HepG2 (cell line): ENCODE results near the gene PDE4C. TPM values are rescaled to one million over a fixed set of nuclear protein-coding genes. Genes with fewer than 3 reads are reported as not detected.

Experiments
- BRD4 ChIP-seq: sonication (generic); formaldehyde crosslinking; IDR thresholded peaks from 2 replicates; pipeline ENCODE4 v1.4.0; 2020; ENCODE audit warnings: missing genetic modification reagents
- GZF1 ChIP-seq: sonication (generic); formaldehyde crosslinking; IDR thresholded peaks from 2 replicates; pipeline ENCODE4 v1.5.1; 2020; ENCODE audit warnings: mild to moderate bottlenecking, missing genetic modification reagents
- HNRNPL ChIP-seq: fragments of 200-400 bp; formaldehyde crosslinking; IDR thresholded peaks from 2 replicates; pipeline ENCODE4 v1.6.1; 2017; ENCODE audit warnings: mild to moderate bottlenecking, low read depth, low read length
- MIXL1 ChIP-seq: IDR thresholded peaks from 2 replicates; pipeline ENCODE4 v1.6.1; 2016
- NFYC ChIP-seq: IDR thresholded peaks from 2 replicates; pipeline ENCODE4 v1.6.1; 2016; ENCODE audit warnings: missing genetic modification reagents, missing compliant biosample characterization
- NR2F1 ChIP-seq, 2 experiments: fragments of 450-650 bp in 1 of 2; formaldehyde crosslinking in 1 of 2; IDR thresholded peaks; 2 replicates each; pipeline versions ENCODE4 v1.5.0 to v1.6.1; 2016 to 2020; ENCODE audit warnings: mild to moderate bottlenecking in 1 of 2, missing compliant biosample characterization in 1 of 2, missing genetic modification reagents in 1 of 2, moderate library complexity in 1 of 2
- RAD21 ChIP-seq: fragments of 450-650 bp; formaldehyde crosslinking; IDR thresholded peaks from 2 replicates; pipeline ENCODE4 v1.5.0; 2020; ENCODE audit warnings: mild to moderate bottlenecking
- RBFOX2 ChIP-seq: fragments of 200-400 bp; formaldehyde crosslinking; IDR thresholded peaks from 2 replicates; pipeline ENCODE4 v1.6.1; 2017; ENCODE audit warnings: low read depth, mild to moderate bottlenecking, low read length
- ZNF143 ChIP-seq: sonication (generic); formaldehyde crosslinking; IDR thresholded peaks from 2 replicates; pipeline ENCODE4 v1.4.0; 2020; ENCODE audit warnings: missing genetic modification reagents
- ZNF30 ChIP-seq: sonication (generic); formaldehyde crosslinking; IDR thresholded peaks from 2 replicates; pipeline ENCODE4 v1.5.0; 2020; ENCODE audit warnings: mild to moderate bottlenecking, missing genetic modification reagents
- ZNF775 ChIP-seq: sonication (generic); formaldehyde crosslinking; IDR thresholded peaks from 2 replicates; pipeline ENCODE4 v1.4.0; 2020; ENCODE audit warnings: missing genetic modification reagents, mild to moderate bottlenecking, moderate library complexity, borderline replicate concordance
- ZSCAN12 ChIP-seq: sonication (generic); formaldehyde crosslinking; IDR thresholded peaks from 2 replicates; pipeline ENCODE4 v1.9.0; 2021; ENCODE audit warnings: mild to moderate bottlenecking, missing genetic modification reagents
- polyA plus RNA-seq, 8 experiments: library from polyadenylated mRNA; depleted of rRNA in 3 of 8; stranded (reverse) in 7 of 8; unstranded in 1 of 8; fragments of >200 nt; fragmentation: Illumina TruSeq in 4 of 8; extraction: Trizol in 4 of 8; gene quantifications; 2 replicates each; pipeline versions ENCODE4 v1.2.1 to v1.2.3, GENCODE V29; 2011 to 2016; ENCODE audit warnings: low read depth in 4 of 8, missing spikeins in 1 of 8, mixed read lengths in 1 of 8; ENCODE audit not compliant: insufficient read depth in 1 of 8
- total RNA-seq, 5 experiments: library from RNA; depleted of rRNA; stranded (reverse); fragments of >200 nt; fragmentation: Illumina TruSeq; extraction: Trizol; gene quantifications; 2 replicates each; pipeline ENCODE4 v1.2.3, GENCODE V29; 2016; ENCODE audit warnings: low read depth in 1 of 5
- TF ChIP-seq, protein P1 (sequence below): sonication (generic); formaldehyde crosslinking; IDR thresholded peaks from one replicate; pipeline ENCODE4 v1.5.1; 2020; ENCODE audit warnings: mild to moderate bottlenecking, missing genetic modification reagents; ENCODE audit errors: not compliant biosample characterization
- TF ChIP-seq, protein P2 (sequence below): sonication (generic); formaldehyde crosslinking; IDR thresholded peaks from 2 replicates; pipeline ENCODE4 v1.5.0; 2020; ENCODE audit warnings: missing genetic modification reagents
- TF ChIP-seq, protein P3 (sequence below): sonication (generic); formaldehyde crosslinking; IDR thresholded peaks from 2 replicates; pipeline ENCODE4 v1.5.1; 2020; ENCODE audit warnings: mild to moderate bottlenecking, missing genetic modification reagents, moderate library complexity
- TF ChIP-seq, protein P4 (sequence below): IDR thresholded peaks from 2 replicates; pipeline ENCODE4 v1.6.1; 2016; ENCODE audit warnings: control low read depth

PDE4C gene
- total and polyA plus RNA-seq, 2 of the 13 experiments (the other 11 are each of a cell fraction or from before 2014, with no cell fraction given), result 1.4 to 14.0 TPM

DNA sequence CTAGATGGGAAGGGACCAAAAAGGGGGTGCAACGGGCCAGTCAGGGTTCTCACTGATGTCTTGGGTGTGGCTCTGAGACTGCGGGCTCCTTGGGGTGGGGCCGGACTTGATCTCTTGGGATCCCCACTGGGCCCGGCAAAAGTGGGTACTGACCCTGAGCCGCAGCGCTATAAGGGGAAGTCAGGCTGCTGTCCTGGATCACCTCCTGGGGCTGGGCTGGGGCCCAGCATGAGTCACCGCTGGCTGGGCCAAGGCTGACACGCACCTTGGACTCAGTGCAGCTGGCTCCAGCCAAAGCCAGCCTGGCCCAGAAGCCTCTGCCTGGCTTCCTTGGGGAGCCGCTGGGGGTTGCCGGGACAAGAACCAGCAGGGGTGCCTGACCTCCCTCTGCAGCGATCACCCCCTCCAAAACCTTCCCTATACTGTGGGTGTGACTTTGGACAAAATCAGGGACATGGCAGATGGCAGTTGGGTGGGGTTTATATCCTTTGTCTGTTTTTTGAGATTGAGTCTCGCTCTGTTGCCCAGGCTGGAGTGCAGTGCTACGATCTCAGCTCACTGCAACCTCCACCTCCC, 48.6 kb upstream of the PDE4C start (continued):
- TF ChIP-seq, protein P1, sequence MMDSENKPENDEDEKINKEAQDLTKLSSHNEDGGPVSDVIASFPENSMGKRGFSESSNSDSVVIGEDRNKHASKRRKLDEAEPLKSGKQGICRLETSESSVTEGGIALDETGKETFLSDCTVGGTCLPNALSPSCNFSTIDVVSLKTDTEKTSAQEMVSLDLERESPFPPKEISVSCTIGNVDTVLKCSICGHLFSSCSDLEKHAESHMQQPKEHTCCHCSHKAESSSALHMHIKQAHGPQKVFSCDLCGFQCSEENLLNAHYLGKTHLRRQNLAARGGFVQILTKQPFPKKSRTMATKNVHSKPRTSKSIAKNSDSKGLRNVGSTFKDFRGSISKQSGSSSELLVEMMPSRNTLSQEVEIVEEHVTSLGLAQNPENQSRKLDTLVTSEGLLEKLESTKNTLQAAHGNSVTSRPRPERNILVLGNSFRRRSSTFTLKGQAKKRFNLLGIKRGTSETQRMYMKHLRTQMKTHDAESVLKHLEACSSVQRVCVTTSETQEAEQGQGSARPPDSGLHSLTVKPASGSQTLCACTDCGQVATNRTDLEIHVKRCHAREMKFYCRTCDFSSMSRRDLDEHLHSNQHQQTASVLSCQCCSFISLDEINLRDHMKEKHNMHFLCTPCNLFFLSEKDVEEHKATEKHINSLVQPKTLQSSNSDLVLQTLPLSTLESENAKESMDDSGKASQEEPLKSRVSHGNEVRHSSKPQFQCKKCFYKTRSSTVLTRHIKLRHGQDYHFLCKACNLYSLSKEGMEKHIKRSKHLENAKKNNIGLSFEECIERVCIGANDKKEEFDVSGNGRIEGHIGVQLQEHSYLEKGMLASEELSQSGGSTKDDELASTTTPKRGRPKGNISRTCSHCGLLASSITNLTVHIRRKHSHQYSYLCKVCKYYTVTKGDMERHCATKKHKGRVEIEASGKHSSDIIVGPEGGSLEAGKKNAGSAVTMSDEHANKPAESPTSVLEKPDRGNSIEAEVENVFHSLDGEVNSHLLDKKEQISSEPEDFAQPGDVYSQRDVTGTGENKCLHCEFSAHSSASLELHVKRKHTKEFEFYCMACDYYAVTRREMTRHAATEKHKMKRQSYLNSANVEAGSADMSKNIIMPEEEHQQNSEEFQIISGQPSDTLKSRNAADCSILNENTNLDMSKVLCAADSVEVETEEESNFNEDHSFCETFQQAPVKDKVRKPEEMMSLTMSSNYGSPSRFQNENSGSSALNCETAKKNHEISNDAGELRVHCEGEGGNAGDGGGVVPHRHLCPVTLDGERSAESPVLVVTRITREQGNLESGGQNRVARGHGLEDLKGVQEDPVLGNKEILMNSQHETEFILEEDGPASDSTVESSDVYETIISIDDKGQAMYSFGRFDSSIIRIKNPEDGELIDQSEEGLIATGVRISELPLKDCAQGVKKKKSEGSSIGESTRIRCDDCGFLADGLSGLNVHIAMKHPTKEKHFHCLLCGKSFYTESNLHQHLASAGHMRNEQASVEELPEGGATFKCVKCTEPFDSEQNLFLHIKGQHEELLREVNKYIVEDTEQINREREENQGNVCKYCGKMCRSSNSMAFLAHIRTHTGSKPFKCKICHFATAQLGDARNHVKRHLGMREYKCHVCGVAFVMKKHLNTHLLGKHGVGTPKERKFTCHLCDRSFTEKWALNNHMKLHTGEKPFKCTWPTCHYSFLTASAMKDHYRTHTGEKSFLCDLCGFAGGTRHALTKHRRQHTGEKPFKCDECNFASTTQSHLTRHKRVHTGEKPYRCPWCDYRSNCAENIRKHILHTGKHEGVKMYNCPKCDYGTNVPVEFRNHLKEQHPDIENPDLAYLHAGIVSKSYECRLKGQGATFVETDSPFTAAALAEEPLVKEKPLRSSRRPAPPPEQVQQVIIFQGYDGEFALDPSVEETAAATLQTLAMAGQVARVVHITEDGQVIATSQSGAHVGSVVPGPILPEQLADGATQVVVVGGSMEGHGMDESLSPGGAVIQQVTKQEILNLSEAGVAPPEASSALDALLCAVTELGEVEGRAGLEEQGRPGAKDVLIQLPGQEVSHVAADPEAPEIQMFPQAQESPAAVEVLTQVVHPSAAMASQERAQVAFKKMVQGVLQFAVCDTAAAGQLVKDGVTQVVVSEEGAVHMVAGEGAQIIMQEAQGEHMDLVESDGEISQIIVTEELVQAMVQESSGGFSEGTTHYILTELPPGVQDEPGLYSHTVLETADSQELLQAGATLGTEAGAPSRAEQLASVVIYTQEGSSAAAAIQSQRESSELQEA (CRISPR knock-in tag), result peak; percentile 52
- peak; percentile 39 for TF ChIP-seq RAD21 (CRISPR knock-in tag)
- TF ChIP-seq NR2F1 (CRISPR knock-in tag; IDR thresholded peaks at IDR 0.05), result peak; percentile 9 to 56; a peak in 1 of 4 replicates
- TF ChIP-seq ZNF30 (CRISPR knock-in tag), result no peak
- TF ChIP-seq RBFOX2, result peak; percentile 85
- TF ChIP-seq, protein P2, sequence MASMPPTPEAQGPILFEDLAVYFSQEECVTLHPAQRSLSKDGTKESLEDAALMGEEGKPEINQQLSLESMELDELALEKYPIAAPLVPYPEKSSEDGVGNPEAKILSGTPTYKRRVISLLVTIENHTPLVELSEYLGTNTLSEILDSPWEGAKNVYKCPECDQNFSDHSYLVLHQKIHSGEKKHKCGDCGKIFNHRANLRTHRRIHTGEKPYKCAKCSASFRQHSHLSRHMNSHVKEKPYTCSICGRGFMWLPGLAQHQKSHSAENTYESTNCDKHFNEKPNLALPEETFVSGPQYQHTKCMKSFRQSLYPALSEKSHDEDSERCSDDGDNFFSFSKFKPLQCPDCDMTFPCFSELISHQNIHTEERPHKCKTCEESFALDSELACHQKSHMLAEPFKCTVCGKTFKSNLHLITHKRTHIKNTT, result no peak
- peak; percentile 68; the same call in 1 of the 2 replicates for TF ChIP-seq HNRNPL
- no peak for TF ChIP-seq ZNF775 (CRISPR knock-in tag)
- TF ChIP-seq, protein P3, sequence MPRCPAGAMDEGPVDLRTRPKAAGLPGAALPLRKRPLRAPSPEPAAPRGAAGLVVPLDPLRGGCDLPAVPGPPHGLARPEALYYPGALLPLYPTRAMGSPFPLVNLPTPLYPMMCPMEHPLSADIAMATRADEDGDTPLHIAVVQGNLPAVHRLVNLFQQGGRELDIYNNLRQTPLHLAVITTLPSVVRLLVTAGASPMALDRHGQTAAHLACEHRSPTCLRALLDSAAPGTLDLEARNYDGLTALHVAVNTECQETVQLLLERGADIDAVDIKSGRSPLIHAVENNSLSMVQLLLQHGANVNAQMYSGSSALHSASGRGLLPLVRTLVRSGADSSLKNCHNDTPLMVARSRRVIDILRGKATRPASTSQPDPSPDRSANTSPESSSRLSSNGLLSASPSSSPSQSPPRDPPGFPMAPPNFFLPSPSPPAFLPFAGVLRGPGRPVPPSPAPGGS (CRISPR knock-in tag), result 0 out of 2 replicates have a peak, but pooled peaks have one; percentile 9
- 0 out of 2 replicates have a peak, but pooled peaks have one; percentile 45 for TF ChIP-seq MIXL1 (CRISPR knock-in tag)
- 0 out of 2 replicates have a peak, but pooled peaks have one; percentile 26 for TF ChIP-seq BRD4 (CRISPR knock-in tag)
- peak; percentile 63; the same call in 1 of the 2 replicates for TF ChIP-seq ZNF143 (CRISPR knock-in tag)
- no peak for TF ChIP-seq ZSCAN12 (CRISPR knock-in tag)
- TF ChIP-seq GZF1 (CRISPR knock-in tag), result 0 out of 2 replicates have a peak, but pooled peaks have one; percentile 55
- no peak for TF ChIP-seq NFYC (CRISPR knock-in tag)
- TF ChIP-seq, protein P4, sequence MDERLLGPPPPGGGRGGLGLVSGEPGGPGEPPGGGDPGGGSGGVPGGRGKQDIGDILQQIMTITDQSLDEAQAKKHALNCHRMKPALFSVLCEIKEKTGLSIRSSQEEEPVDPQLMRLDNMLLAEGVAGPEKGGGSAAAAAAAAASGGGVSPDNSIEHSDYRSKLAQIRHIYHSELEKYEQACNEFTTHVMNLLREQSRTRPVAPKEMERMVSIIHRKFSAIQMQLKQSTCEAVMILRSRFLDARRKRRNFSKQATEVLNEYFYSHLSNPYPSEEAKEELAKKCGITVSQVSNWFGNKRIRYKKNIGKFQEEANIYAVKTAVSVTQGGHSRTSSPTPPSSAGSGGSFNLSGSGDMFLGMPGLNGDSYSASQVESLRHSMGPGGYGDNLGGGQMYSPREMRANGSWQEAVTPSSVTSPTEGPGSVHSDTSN (CRISPR knock-in tag), result no peak
